Right lobe of liver (tissue), 6 donors: Measurements from ENCODE around the gene TLL1. TPM values are rescaled to one million over a fixed set of nuclear protein-coding genes. Genes with fewer than 3 reads are reported as not detected.

Experiments
- ATAC-seq, 4 donors: fragments of 200-7000 bp; cut with Tn5 transposase; one replicate each; pipeline ENCODE4 v1.9.1; 2020; ENCODE audit warnings: mild to moderate bottlenecking in 4 of 4, moderate library complexity in 4 of 4
- DNase-seq, 3 donors: peaks; one replicate each; pipeline ENCODE4 v3.0.0-alpha.2; 2020
- H3K27ac ChIP-seq, 3 donors: fragments of 200-600 bp; one replicate each; pipeline ENCODE4 v1.8.0; 2022
- H3K27me3 ChIP-seq, 2 donors: fragments of 200-600 bp; one replicate each; pipeline ENCODE4 v1.8.0; 2022
- H3K36me3 ChIP-seq, 4 donors: fragments of 200-600 bp; sonication (generic) in 1 of 4; one replicate each; pipeline versions ENCODE4 v1.5.1 to v1.8.0; 2017 to 2022; ENCODE audit warnings: control low read depth in 1 of 4
- H3K4me1 ChIP-seq, 4 donors: fragments of 200-600 bp; sonication (generic) in 1 of 4; one replicate each; pipeline versions ENCODE4 v1.5.1 to v1.8.0; 2017 to 2022; ENCODE audit warnings: control low read depth in 1 of 4
- H3K4me3 ChIP-seq, 3 donors: fragments of 200-600 bp; one replicate each; pipeline ENCODE4 v1.8.0; 2022
- H3K9me3 ChIP-seq, 4 donors: fragments of 200-600 bp; sonication (generic) in 1 of 4; one replicate each; pipeline versions ENCODE4 v1.5.1 to v1.8.0; 2017 to 2022; ENCODE audit warnings: control low read depth in 1 of 4
- CTCF ChIP-seq, 4 donors: fragments of 200-600 bp in 3 of 4; fragments of 450-650 bp in 1 of 4; IDR thresholded peaks; one replicate each; pipeline versions ENCODE4 v1.5.1 to v1.8.0; 2016 to 2022; ENCODE audit warnings: antibody characterized with exemption in 4 of 4, mild to moderate bottlenecking in 2 of 4
- POLR2A ChIP-seq: fragments of 450-650 bp; IDR thresholded peaks from one replicate; pipeline ENCODE4 v1.6.1; 2017; ENCODE audit warnings: antibody characterized with exemption, mild to moderate bottlenecking
- WGBS: methylation state at CpG from one replicate; pipeline ENCODE4 v1.1.6; 2018; ENCODE audit warnings: low coverage, low lambda C conversion rate; ENCODE audit not compliant: insufficient coverage; ENCODE audit errors: missing lambda C conversion rate; 5-methylcytosine and 5-hydroxymethylcytosine counted together
- intact Hi-C, 2 donors: fragments of 100-400 bp; cut with DNase I; formaldehyde crosslinking; loops; one replicate each; pipeline versions ENCODE4 v1.11.2 to v1.14.1; 2022
- small RNA-seq, 2 experiments: library from RNA; depleted of rRNA; stranded (forward); fragments of <200 nt; gene quantifications; one replicate each; pipeline ENCODE3, GENCODE V24; 2016
- total RNA-seq, 6 experiments: library from RNA; depleted of rRNA in 2 of 6; stranded (reverse); fragments of >200 nt in 2 of 6; fragmentation: NEBNext Ultra II Directional in 3 of 6; extraction: Animal tissue kit (Norgen Biotek cat#: 25700) in 3 of 6; gene quantifications; one replicate each; pipeline versions ENCODE4 v1.1.0 to v1.2.4, GENCODE V29; 2016 to 2023
- donor health status: DM: no; HTN: yes; CAD: no.
- donor health status: DM: no; HTN: no; CAD: no.
- donor health status: DM: no; HTN: no; CAD: no.
- donor health status: DM: no; HTN: yes; CAD: no.
- donor health status: DM: no; HTN: yes; CAD: no.

The TLL1 gene
- total RNA-seq, 6 experiments from 2014 or later, result 0.15 to 0.34 (median 0.26) TPM

DNA sequence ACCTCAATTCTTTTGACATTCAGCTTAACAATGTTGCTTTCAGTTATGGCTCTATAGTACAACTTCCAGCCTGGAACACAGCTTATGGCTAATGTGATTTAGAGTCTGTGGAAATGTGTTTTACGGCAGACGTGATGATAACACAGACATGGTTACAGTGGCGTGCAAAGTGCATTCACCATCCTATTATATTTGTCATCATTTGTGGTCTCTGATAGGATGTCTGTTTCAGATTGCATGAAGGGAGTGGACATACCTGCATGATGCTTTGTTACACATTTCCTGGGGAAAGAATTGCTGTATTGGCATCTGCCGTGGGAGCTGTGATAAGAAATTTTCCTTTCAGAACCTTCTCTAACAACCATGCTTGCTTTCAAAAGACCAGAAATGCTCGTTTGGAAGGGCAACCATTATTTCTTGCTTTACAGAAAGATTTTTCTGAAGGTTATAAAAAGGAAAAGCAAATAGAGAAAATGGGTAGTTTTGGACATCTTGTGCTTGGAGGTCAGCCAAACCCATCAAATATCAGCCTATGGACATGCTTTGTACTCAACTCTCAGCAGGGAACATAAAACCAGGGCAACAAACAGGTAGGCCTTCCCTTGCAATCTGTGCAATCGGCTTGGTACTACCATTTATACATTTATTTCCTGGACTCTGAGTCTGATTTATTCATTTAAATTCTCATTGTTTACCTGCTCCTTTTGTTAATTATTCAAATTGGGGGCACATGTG, 273.9 kb downstream of the TLL1 start:
- H3K36me3 ChIP-seq, result no peaks in the 10 kb centered on the region
- no peaks in the 10 kb centered on the region for H3K4me1 ChIP-seq
- H3K4me3 ChIP-seq, result no peak overlapping the region
- WGBS, result 51% methylated on average over 6 of the region's 6 CpGs
- TF ChIP-seq POLR2A, result no peak
- no peak for TF ChIP-seq CTCF (IDR thresholded peaks at IDR 0.05)
- H3K27ac ChIP-seq, result no peak overlapping the region
- no peak for DNase-seq
- H3K27me3 ChIP-seq, result no peaks in the 10 kb centered on the region
- no peaks in the 10 kb centered on the region for H3K9me3 ChIP-seq
- no peak for ATAC-seq
- intact Hi-C loops, result no loop called here

Small RNA genes lying within 50 kb of the gene (small RNA-seq; reads per million reads assigned to genes)
- gene RNA5SP170, result 0 reads per million in 2 experiments
